ENCODE data around the gene EIF4E2.
"Not testable (repeated sequence)": the region's sequence is repeated elsewhere in the genome, so short reads cannot be mapped to it uniquely, and the experiment has no call there.

Gene EIF4E2

GRCh38 chr2:232563580-232563979 lies 13.1 kb downstream of the EIF4E2 start:
- H3K9me3 ChIP-seq (ENCODE audit: control insufficient read depth in 1 of 2, low read length in 2 of 2): no peaks in the 10 kb centered on the region
- H3K27me3 ChIP-seq (ENCODE audit: control insufficient read depth in 1 of 2, insufficient read depth in 2 of 2, low read length in 2 of 2): no peaks in the 10 kb centered on the region
- no peak overlapping the region for H3K4me3 ChIP-seq (ENCODE audit: low read depth in 1 of 2, low read length in 2 of 2)
- no peaks in the 10 kb centered on the region for H3K4me1 ChIP-seq (ENCODE audit: control insufficient read depth in 1 of 2, insufficient read depth in 2 of 2, low read length in 2 of 2)
- H3K36me3 ChIP-seq (ENCODE audit: control insufficient read depth in 1 of 2, insufficient read depth in 2 of 2, low read length in 2 of 2): peaks cover 39 to 85% of the 10 kb centered on the region in 2 donors
- H3K9ac ChIP-seq (ENCODE audit: low read depth in 1 of 2, low read length in 2 of 2): no peak overlapping the region
- H3K27ac ChIP-seq (ENCODE audit: low read depth, low read length): no peak overlapping the region

- H3K36me3 ChIP-seq (ENCODE audit: control insufficient read depth in 1 of 2, insufficient read depth in 2 of 2, low read length in 2 of 2): peaks cover 56 to 88% of the 10 kb centered on the region in 2 donors
- H3K27ac ChIP-seq (ENCODE audit: low read depth, low read length): no peak overlapping the region
Observed at GRCh38 chr2:232567721-232568120, 17.2 kb downstream of the EIF4E2 start.

DNA sequence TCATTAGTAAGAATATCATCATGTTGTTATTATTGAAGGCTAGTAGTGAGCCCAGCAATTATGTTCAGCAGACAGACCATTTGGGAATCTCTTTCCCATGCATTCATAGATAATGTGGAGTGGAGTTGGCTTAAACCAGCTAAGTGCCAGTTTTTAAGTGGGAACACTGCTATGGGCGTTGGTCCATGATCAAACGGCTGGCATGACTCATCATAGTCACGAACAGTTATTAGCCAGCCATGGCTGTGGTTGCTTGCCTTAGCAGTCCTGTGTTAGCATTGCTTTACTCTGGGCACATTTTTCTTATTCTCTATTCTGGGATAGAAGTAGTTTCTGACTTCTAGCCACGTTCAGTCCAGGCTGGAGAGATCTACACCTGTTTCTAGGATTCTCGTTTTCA lies 17.7 kb downstream of the EIF4E2 start:
- no peak overlapping the region for H3K9ac ChIP-seq (ENCODE audit: low read depth in 1 of 2, low read length in 2 of 2)
- H3K36me3 ChIP-seq (ENCODE audit: control insufficient read depth in 1 of 2, insufficient read depth in 2 of 2, low read length in 2 of 2): peaks cover 59 to 88% of the 10 kb centered on the region in 2 donors
- no peaks in the 10 kb centered on the region for H3K27me3 ChIP-seq (ENCODE audit: control insufficient read depth in 1 of 2, insufficient read depth in 2 of 2, low read length in 2 of 2)
- H3K4me3 ChIP-seq (ENCODE audit: low read depth in 1 of 2, low read length in 2 of 2): no peak overlapping the region
- H3K4me1 ChIP-seq (ENCODE audit: control insufficient read depth in 1 of 2, insufficient read depth in 2 of 2, low read length in 2 of 2): peaks cover 0 to 5% of the 10 kb centered on the region in 2 donors
- no peak overlapping the region for H3K27ac ChIP-seq (ENCODE audit: low read depth, low read length)
- H3K9me3 ChIP-seq (ENCODE audit: control insufficient read depth in 1 of 2, low read length in 2 of 2): no peaks in the 10 kb centered on the region

More at GRCh38 chr2:232567721-232568120, 17.2 kb downstream of the EIF4E2 start:
- Histone ChIP-seq H3K4me1 (ENCODE audit: control insufficient read depth in 1 of 2, insufficient read depth in 2 of 2, low read length in 2 of 2) (peaks cover 0 to 2% of the 10 kb centered on the region in 2 donors), H3K9me3 (ENCODE audit: control insufficient read depth in 1 of 2, low read length in 2 of 2) (no peaks in the 10 kb centered on the region), H3K9ac (ENCODE audit: low read depth in 1 of 2, low read length in 2 of 2) (no peak overlapping the region), H3K27me3 (ENCODE audit: control insufficient read depth in 1 of 2, insufficient read depth in 2 of 2, low read length in 2 of 2) (no peaks in the 10 kb centered on the region), H3K4me3 (ENCODE audit: low read depth in 1 of 2, low read length in 2 of 2) (no peak overlapping the region)

DNA sequence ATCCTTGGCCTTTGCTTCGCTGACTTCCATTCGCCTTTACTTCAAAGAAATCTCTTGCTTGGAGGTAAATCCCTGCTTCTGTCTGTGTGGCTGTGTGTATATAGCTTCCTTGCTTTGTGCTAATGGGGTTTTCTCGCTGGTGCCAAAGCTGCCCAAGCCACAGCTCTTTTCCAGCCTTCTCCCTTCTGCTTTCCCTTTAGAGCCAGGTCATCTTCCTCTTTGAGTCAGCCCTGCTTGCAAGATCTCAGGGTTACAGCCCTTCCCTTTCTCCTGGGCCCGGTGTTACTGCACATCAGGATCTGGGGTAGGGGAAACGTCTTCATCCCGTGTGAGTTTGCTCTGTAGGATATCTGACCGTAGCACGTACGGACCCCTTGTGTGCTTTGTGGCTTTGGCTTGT lies 19.1 kb downstream of the EIF4E2 start:
- no peaks in the 10 kb centered on the region for H3K27me3 ChIP-seq (ENCODE audit: control insufficient read depth in 1 of 2, insufficient read depth in 2 of 2, low read length in 2 of 2)
- H3K9me3 ChIP-seq (ENCODE audit: control insufficient read depth in 1 of 2, low read length in 2 of 2): no peaks in the 10 kb centered on the region
- H3K36me3 ChIP-seq (ENCODE audit: control insufficient read depth in 1 of 2, insufficient read depth in 2 of 2, low read length in 2 of 2): peaks cover 57 to 89% of the 10 kb centered on the region in 2 donors
- H3K4me3 ChIP-seq (ENCODE audit: low read depth in 1 of 2, low read length in 2 of 2): no peak overlapping the region
- no peak overlapping the region for H3K27ac ChIP-seq (ENCODE audit: low read depth, low read length)
- H3K9ac ChIP-seq (ENCODE audit: low read depth in 1 of 2, low read length in 2 of 2): no peak overlapping the region
- H3K4me1 ChIP-seq (ENCODE audit: control insufficient read depth in 1 of 2, insufficient read depth in 2 of 2, low read length in 2 of 2): peaks cover 0 to 5% of the 10 kb centered on the region in 2 donors

- H3K36me3 ChIP-seq (ENCODE audit: control insufficient read depth in 1 of 2, insufficient read depth in 2 of 2, low read length in 2 of 2): peaks cover 54 to 86% of the 10 kb centered on the region in 2 donors
- H3K4me1 ChIP-seq (ENCODE audit: control insufficient read depth in 1 of 2, insufficient read depth in 2 of 2, low read length in 2 of 2); H3K27me3 ChIP-seq (ENCODE audit: control insufficient read depth in 1 of 2, insufficient read depth in 2 of 2, low read length in 2 of 2): not testable (repeated sequence)
Observed at GRCh38 chr2:232570481-232570880, 20.0 kb downstream of the EIF4E2 start.

DNA sequence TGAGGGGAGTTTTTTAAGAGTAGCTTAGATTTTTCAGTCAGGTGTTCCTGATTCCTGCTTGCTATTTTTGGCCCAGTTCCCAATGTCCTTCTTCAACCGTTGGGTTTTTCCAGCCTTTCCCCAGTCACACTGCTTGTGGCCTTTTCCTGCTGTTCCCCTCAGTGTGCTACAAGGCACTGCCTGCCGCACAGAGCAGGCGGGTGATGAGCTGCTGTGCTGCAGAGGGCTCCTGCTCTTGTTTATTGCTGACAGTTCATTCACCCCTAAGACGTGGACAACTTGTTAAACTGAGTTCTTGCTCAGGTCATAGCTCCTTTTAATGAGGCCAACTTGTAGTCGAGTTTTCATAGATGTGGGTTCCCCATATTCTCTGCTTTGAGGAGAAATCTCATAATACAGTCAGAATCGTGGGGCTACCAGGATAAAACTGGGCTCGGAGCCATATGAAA lies 20.6 kb downstream of the EIF4E2 start:
- Histone ChIP-seq H3K4me1 (ENCODE audit: control insufficient read depth in 1 of 2, insufficient read depth in 2 of 2, low read length in 2 of 2) (peaks cover 0 to 5% of the 10 kb centered on the region in 2 donors), H3K9me3 (ENCODE audit: control insufficient read depth in 1 of 2, low read length in 2 of 2) (no peaks in the 10 kb centered on the region), H3K9ac (ENCODE audit: low read depth in 1 of 2, low read length in 2 of 2) (no peak overlapping the region), H3K36me3 (ENCODE audit: control insufficient read depth in 1 of 2, insufficient read depth in 2 of 2, low read length in 2 of 2) (peaks cover 54 to 81% of the 10 kb centered on the region in 2 donors), H3K27me3 (ENCODE audit: control insufficient read depth in 1 of 2, insufficient read depth in 2 of 2, low read length in 2 of 2) (no peaks in the 10 kb centered on the region), H3K4me3 (ENCODE audit: low read depth in 1 of 2, low read length in 2 of 2) (no peak overlapping the region), H3K27ac (ENCODE audit: low read depth, low read length) (no peak overlapping the region)

More at GRCh38 chr2:232570481-232570880, 20.0 kb downstream of the EIF4E2 start:
- not testable (repeated sequence) for H3K9me3 ChIP-seq (ENCODE audit: control insufficient read depth in 1 of 2, low read length in 2 of 2); H3K9ac ChIP-seq (ENCODE audit: low read depth in 1 of 2, low read length in 2 of 2); H3K4me3 ChIP-seq (ENCODE audit: low read depth in 1 of 2, low read length in 2 of 2); H3K27ac ChIP-seq (ENCODE audit: low read depth, low read length)

- Histone ChIP-seq H3K27ac (ENCODE audit: low read depth, low read length) (no peak overlapping the region), H3K36me3 (ENCODE audit: control insufficient read depth in 1 of 2, insufficient read depth in 2 of 2, low read length in 2 of 2) (peaks cover 39 to 74% of the 10 kb centered on the region in 2 donors), H3K4me1 (ENCODE audit: control insufficient read depth in 1 of 2, insufficient read depth in 2 of 2, low read length in 2 of 2) (peaks cover 0 to 5% of the 10 kb centered on the region in 2 donors), H3K9ac (ENCODE audit: low read depth in 1 of 2, low read length in 2 of 2) (no peak overlapping the region), H3K9me3 (ENCODE audit: control insufficient read depth in 1 of 2, low read length in 2 of 2) (no peaks in the 10 kb centered on the region), H3K27me3 (ENCODE audit: control insufficient read depth in 1 of 2, insufficient read depth in 2 of 2, low read length in 2 of 2) (no peaks in the 10 kb centered on the region), H3K4me3 (ENCODE audit: low read depth in 1 of 2, low read length in 2 of 2) (no peak overlapping the region)
Observed at GRCh38 chr2:232573042-232573441, 22.6 kb downstream of the EIF4E2 start.

DNA sequence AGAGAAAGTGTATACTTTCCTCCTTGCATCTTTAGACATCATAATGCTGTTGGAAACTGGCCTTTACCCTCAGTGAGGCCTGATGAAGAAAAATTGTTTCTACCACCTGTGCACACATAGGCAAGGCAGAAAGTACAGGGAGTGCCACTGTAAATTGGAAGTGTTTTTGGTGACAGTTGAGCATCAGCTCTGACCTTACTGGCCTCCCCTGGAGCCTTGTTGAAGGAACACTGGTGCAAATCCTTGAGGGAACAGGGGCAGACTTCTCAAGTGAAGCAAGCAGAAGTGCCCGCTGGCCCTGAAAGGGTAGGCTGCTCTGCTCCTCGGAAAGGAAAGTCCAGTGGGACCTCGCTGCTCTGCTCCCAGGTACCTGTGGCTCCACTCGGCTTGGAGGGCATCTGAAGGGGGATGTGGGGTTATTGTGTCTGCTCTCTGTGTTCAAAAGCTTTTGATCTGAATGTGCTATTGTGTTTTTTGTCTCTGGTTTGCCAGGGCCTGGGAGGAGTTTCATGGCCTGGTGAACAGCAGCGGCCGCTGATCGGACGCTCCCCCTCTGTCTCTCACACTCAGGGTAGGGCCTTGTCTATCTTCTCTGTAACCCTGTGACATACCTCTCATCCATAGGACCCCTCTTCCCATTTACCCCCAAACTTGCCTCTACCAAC lies 23.4 kb downstream of the EIF4E2 start:
- Histone ChIP-seq H3K9ac (ENCODE audit: low read depth in 1 of 2, low read length in 2 of 2) (no peak overlapping the region), H3K4me3 (ENCODE audit: low read depth in 1 of 2, low read length in 2 of 2) (no peak overlapping the region), H3K9me3 (ENCODE audit: control insufficient read depth in 1 of 2, low read length in 2 of 2) (no peaks in the 10 kb centered on the region), H3K4me1 (ENCODE audit: control insufficient read depth in 1 of 2, insufficient read depth in 2 of 2, low read length in 2 of 2) (peaks cover 0 to 5% of the 10 kb centered on the region in 2 donors), H3K27me3 (ENCODE audit: control insufficient read depth in 1 of 2, insufficient read depth in 2 of 2, low read length in 2 of 2) (no peaks in the 10 kb centered on the region), H3K36me3 (ENCODE audit: control insufficient read depth in 1 of 2, insufficient read depth in 2 of 2, low read length in 2 of 2) (peaks cover 32 to 65% of the 10 kb centered on the region in 2 donors), H3K27ac (ENCODE audit: low read depth, low read length) (no peak overlapping the region)

GRCh38 chr2:232574674-232575403 lies 24.4 kb downstream of the EIF4E2 start:
- Histone ChIP-seq H3K4me1 (ENCODE audit: control insufficient read depth in 1 of 2, insufficient read depth in 2 of 2, low read length in 2 of 2) (peaks cover 0 to 10% of the 10 kb centered on the region in 2 donors), H3K9ac (ENCODE audit: low read depth in 1 of 2, low read length in 2 of 2) (no peak overlapping the region), H3K27ac (ENCODE audit: low read depth, low read length) (no peak overlapping the region), H3K9me3 (ENCODE audit: control insufficient read depth in 1 of 2, low read length in 2 of 2) (no peaks in the 10 kb centered on the region), H3K27me3 (ENCODE audit: control insufficient read depth in 1 of 2, insufficient read depth in 2 of 2, low read length in 2 of 2) (no peaks in the 10 kb centered on the region), H3K4me3 (ENCODE audit: low read depth in 1 of 2, low read length in 2 of 2) (no peak overlapping the region), H3K36me3 (ENCODE audit: control insufficient read depth in 1 of 2, insufficient read depth in 2 of 2, low read length in 2 of 2) (peaks cover 23 to 56% of the 10 kb centered on the region in 2 donors)

DNA sequence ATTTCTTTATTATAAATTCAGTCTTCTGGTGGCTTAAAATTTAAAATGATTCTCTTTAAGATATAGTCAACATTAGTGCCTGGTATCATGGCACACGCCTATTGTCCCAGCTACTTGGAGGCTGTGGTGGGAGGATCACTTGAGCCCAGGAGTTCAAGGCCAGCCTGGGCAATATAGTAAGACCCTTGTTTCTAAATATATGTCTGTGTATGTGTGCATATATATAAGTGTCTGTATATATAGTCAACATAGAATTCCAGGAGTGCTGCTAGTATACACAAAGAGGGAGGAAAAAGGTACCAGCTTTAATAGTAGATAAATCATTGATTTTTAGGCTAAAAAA lies 24.9 kb downstream of the EIF4E2 start:
- no peak overlapping the region for H3K9ac ChIP-seq (ENCODE audit: low read depth in 1 of 2, low read length in 2 of 2)
- no peaks in the 10 kb centered on the region for H3K27me3 ChIP-seq (ENCODE audit: control insufficient read depth in 1 of 2, insufficient read depth in 2 of 2, low read length in 2 of 2)
- peaks cover 0 to 12% of the 10 kb centered on the region in 2 donors for H3K4me1 ChIP-seq (ENCODE audit: control insufficient read depth in 1 of 2, insufficient read depth in 2 of 2, low read length in 2 of 2)
- no peak overlapping the region for H3K27ac ChIP-seq (ENCODE audit: low read depth, low read length)
- no peak overlapping the region for H3K4me3 ChIP-seq (ENCODE audit: low read depth in 1 of 2, low read length in 2 of 2)
- H3K36me3 ChIP-seq (ENCODE audit: control insufficient read depth in 1 of 2, insufficient read depth in 2 of 2, low read length in 2 of 2): peaks cover 21 to 51% of the 10 kb centered on the region in 2 donors
- no peaks in the 10 kb centered on the region for H3K9me3 ChIP-seq (ENCODE audit: control insufficient read depth in 1 of 2, low read length in 2 of 2)

All from duodenal mucosa (tissue), 2 donors.